GM06990 (cell line): ENCODE results near the gene GNAS-AS1.
"Not testable (repeated sequence)": the region's sequence is repeated elsewhere in the genome, so short reads cannot be mapped to it uniquely, and the experiment has no call there.

ENCODE experiments used
- DNase-seq: peaks from one replicate; pipeline ENCODE4 v3.0.0-alpha.2; 2011; ENCODE audit not compliant: insufficient read length; ENCODE audit errors: extremely low read depth
- H3K27me3 ChIP-seq: replicated peaks from 2 replicates; pipeline ENCODE4 v1.6.0; 2011; ENCODE audit warnings: low read length; ENCODE audit not compliant: control insufficient read depth, insufficient read depth
- H3K36me3 ChIP-seq: 2 replicates; pipeline ENCODE4 v1.5.1; 2011; ENCODE audit warnings: low read length; ENCODE audit not compliant: control insufficient read depth, insufficient read depth
- H3K4me3 ChIP-seq: replicated peaks from 2 replicates; pipeline ENCODE4 v1.5.1; 2011; ENCODE audit warnings: low read depth, mild to moderate bottlenecking, control low read depth, low read length
- TF ChIP-seq, protein P1 (sequence below): IDR thresholded peaks from 2 replicates; pipeline ENCODE4 v1.5.1; 2011; ENCODE audit warnings: low read length, control low read depth, mild to moderate bottlenecking, inconsistent platforms; ENCODE audit not compliant: insufficient read depth, poor library complexity, severe bottlenecking

The GNAS-AS1 gene

DNA sequence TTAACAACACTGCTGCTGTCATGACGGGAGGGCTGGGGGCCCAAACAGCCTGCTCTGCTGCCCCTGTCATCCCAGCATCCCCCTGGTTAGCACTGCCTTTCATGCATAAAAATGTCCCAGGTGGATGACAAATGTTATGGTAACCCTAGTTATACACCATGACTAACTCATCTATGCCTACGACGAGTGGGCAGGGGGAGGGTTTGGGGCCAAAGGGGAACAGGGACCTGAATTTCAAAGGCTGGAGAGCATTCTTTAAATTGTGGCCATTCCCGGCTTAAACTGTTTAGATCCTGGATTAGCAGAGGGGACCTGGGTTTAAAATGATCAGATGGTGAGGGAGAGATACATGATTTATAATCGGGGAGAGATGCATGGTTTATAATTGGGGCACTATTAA, 24.4 kb downstream of the GNAS-AS1 start:
- DNase-seq: no peak
- TF ChIP-seq, protein P1, sequence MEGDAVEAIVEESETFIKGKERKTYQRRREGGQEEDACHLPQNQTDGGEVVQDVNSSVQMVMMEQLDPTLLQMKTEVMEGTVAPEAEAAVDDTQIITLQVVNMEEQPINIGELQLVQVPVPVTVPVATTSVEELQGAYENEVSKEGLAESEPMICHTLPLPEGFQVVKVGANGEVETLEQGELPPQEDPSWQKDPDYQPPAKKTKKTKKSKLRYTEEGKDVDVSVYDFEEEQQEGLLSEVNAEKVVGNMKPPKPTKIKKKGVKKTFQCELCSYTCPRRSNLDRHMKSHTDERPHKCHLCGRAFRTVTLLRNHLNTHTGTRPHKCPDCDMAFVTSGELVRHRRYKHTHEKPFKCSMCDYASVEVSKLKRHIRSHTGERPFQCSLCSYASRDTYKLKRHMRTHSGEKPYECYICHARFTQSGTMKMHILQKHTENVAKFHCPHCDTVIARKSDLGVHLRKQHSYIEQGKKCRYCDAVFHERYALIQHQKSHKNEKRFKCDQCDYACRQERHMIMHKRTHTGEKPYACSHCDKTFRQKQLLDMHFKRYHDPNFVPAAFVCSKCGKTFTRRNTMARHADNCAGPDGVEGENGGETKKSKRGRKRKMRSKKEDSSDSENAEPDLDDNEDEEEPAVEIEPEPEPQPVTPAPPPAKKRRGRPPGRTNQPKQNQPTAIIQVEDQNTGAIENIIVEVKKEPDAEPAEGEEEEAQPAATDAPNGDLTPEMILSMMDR: no peak
- Histone ChIP-seq H3K36me3 (no peaks in the 10 kb centered on the region), H3K27me3 (no peaks in the 10 kb centered on the region), H3K4me3 (no peak overlapping the region)

DNA sequence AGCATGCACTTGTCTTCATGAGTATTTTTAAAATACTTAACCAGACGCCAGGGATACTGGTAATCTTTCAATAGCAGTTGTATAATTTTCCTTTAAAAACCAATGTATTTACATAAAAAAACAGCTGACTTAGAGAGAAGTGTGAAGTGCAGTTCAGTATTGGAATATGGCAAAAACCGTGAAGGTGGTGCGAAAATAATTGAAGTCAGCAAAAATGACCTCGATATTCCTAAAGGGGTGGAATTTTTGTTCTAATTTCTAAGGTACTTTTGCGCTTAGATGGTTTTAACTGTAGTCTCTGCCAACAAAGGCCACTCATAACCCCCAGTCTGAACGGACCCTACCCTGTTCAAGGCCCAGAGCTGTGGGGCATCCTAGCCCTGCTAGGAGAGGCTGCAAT, 25.3 kb downstream of the GNAS-AS1 start:
- no peak overlapping the region for H3K4me3 ChIP-seq
- H3K27me3 ChIP-seq: no peaks in the 10 kb centered on the region
- H3K36me3 ChIP-seq: no peaks in the 10 kb centered on the region
- DNase-seq: no peak
- TF ChIP-seq, protein P1: no peak

DNA sequence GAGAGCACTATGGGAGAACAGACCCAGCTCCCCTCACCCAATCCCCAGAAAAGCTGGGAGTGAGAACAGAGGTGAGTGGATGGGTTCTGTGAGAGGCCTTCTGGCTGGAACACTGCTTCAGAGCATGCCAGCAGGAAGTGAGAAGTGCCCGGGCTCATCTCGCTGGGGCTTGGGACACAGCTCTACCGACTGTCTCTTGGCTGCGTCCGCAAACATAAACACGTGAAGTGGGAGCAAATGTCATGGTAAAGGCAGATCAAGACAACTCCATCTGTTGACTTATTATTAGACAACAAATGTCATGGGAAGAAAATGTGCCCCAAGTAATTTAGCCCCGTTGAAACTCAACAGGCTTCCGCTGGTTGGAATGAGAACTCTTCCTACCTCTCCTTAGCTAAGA, 25.9 kb downstream of the GNAS-AS1 start:
- H3K27me3 ChIP-seq: no peaks in the 10 kb centered on the region
- no peak overlapping the region for H3K4me3 ChIP-seq
- TF ChIP-seq, protein P1: no peak
- no peak for DNase-seq
- no peaks in the 10 kb centered on the region for H3K36me3 ChIP-seq

DNA sequence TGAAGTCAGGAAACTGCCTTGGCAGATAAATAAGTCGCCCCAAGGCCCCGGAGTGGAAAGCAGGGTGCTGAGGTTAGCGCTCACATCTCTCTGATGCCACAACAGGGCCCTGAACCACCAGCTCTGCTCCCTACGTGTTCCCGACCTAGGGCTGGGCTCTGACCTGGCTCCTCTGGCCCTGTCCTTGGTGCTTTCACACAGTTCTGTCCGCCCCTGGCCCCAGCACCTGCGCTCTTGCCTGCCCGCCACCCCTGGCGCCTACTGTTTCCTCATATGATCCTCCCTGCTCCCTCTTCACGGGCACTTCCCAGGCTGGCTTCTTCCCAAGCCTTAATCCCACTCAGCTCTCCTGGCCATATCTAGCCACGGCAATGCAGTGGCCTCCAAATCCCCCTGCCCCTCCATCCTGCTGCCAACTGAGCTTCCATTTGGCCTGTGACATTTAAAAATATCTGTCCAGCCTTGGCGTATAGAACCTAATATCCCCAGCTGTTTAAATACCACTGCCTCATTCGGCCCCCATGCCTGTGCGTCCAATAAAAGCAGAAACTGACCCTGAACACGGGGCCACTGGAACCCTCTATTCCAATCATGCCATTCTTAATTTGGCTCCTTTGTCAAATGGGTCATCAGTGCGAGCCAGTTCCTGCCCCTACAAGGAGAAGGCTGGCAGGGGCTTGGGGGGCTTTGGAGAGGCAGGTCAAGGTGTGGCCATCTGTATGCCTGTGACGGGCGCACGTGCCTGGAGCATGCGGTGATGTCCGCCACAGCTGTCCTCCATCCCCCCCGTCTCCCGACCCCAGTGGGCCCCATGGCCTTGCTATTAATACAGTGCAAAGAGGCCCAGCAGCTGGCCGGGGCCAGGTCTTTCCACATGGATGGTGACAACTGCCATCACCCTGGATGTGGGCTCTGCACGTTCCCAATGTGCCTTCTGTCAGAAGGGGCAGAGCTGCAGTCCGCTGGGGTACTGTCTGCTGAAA, 27.7 kb downstream of the GNAS-AS1 start:
- TF ChIP-seq, protein P1: no peak
- no peaks in the 10 kb centered on the region; the same call in 1 of the 2 replicates for H3K36me3 ChIP-seq

DNA sequence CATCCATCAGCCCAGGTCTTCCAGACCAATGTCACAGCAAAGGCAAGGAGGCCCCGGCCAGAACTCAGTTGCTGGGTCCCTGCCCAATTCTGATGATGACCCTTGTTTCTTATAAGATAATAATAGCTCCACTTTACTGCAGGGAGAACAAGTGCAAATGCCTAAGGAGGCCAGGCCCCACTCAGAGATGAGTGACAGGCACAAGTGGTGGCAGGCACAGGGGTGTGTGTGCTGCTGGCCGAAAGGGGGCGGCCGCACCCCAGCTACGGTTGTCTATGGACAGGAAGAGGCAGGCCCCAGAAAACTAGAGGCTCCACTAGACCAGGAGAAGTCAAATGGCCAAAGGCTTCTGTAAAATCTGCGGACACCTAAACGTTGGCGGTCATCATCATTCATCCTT, 28.6 kb downstream of the GNAS-AS1 start:
- TF ChIP-seq, protein P1: peak; percentile 56
- H3K4me3 ChIP-seq: no peak overlapping the region
- no peaks in the 10 kb centered on the region; the same call in none of the 2 replicates for H3K36me3 ChIP-seq
- no peak for DNase-seq
- no peaks in the 10 kb centered on the region for H3K27me3 ChIP-seq

More for the DNA sequence above, 27.7 kb downstream of the GNAS-AS1 start:
- no peak for DNase-seq
- Histone ChIP-seq H3K27me3 (no peaks in the 10 kb centered on the region), H3K4me3 (no peak overlapping the region)

DNA sequence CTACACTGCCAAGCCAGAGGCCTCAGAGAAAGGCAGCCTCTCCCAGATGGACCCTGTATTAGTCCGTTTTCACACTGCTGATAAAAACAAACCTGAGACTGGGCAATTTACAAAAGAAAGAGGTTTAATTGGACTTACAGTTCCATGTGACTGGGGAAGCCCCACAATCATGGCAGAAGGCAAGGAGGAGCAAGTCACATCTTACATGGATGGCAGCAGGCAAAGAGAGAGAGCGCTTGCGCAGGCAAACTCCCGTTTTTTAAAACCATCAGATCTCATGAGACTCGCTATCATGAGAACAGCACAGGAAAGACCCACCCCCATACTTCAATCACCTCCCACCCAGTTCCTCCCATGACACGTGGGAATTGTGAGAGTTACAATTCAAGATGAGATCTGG, 30.2 kb downstream of the GNAS-AS1 start:
- not testable (repeated sequence) for H3K36me3 ChIP-seq

More for the DNA sequence above, 30.2 kb downstream of the GNAS-AS1 start:
- not testable (repeated sequence) for H3K27me3 ChIP-seq, DNase-seq, H3K4me3 ChIP-seq
